NCI-H345 treated with DMSO at 0.1 percent for 48 hours (cell line): Measurements from ENCODE around the gene ASMT.
"Not testable (repeated sequence)": the region's sequence is repeated elsewhere in the genome, so short reads cannot be mapped to it uniquely, and the experiment has no call there.

Experiments
- DNase-seq: peaks from one replicate; lab custom pipeline; 2025; ENCODE audit not compliant: unreplicated experiment; lab: John Stamatoyannopoulos, UW

Gene ASMT

GRCh38 chrX:1646009-1646408 lies 31.1 kb downstream of the ASMT start:
- DNase-seq: no peak

- no peak for DNase-seq
Observed at GRCh38 chrX:1649621-1650020, 34.8 kb downstream of the ASMT start.

GRCh38 chrX:1652011-1652811 lies 37.4 kb downstream of the ASMT start:
- DNase-seq: peak; percentile 21

GRCh38 chrX:1656379-1656778 lies 41.5 kb downstream of the ASMT start:
- DNase-seq: no peak

GRCh38 chrX:1657367-1658070 lies 42.7 kb downstream of the ASMT start:
- peak; percentile 62 for DNase-seq

- no peak for DNase-seq
Observed at GRCh38 chrX:1658071-1658491, 43.2 kb downstream of the ASMT start.

- DNase-seq: no peak
Observed at GRCh38 chrX:1659664-1660461, 45.0 kb downstream of the ASMT start.

- DNase-seq: no peak
Observed at GRCh38 chrX:1661048-1661921, 46.4 kb downstream of the ASMT start.

GRCh38 chrX:1661922-1662221 lies 47.0 kb downstream of the ASMT start:
- no peak for DNase-seq

- no peak for DNase-seq
Observed at GRCh38 chrX:1667566-1667965, 52.7 kb downstream of the ASMT start.

GRCh38 chrX:1673337-1673736 lies 58.5 kb downstream of the ASMT start:
- DNase-seq: no peak

GRCh38 chrX:1676866-1677265 lies 62.0 kb downstream of the ASMT start:
- no peak for DNase-seq

- DNase-seq: no peak
Observed at GRCh38 chrX:1679238-1679637, 64.4 kb downstream of the ASMT start.

- no peak for DNase-seq
Observed at GRCh38 chrX:1681439-1681838, 66.6 kb downstream of the ASMT start.

GRCh38 chrX:1681856-1682255 lies 67.0 kb downstream of the ASMT start:
- DNase-seq: not testable (repeated sequence)

- not testable (repeated sequence) for DNase-seq
Observed at GRCh38 chrX:1682501-1682900, 67.6 kb downstream of the ASMT start.

GRCh38 chrX:1684883-1685282 lies 70.0 kb downstream of the ASMT start:
- DNase-seq: not testable (repeated sequence)

- DNase-seq: not testable (repeated sequence)
Observed at GRCh38 chrX:1685444-1685880, 70.6 kb downstream of the ASMT start.

- no peak for DNase-seq
Observed at GRCh38 chrX:1686642-1687041, 71.8 kb downstream of the ASMT start.
